Measurements from ENCODE around the gene CUBN. TPM values are rescaled to one million over a fixed set of nuclear protein-coding genes. Genes with fewer than 3 reads are reported as not detected.

CUBN gene
- total RNA-seq, 1 experiment from 2014 or later: 0.46 TPM

DNA sequence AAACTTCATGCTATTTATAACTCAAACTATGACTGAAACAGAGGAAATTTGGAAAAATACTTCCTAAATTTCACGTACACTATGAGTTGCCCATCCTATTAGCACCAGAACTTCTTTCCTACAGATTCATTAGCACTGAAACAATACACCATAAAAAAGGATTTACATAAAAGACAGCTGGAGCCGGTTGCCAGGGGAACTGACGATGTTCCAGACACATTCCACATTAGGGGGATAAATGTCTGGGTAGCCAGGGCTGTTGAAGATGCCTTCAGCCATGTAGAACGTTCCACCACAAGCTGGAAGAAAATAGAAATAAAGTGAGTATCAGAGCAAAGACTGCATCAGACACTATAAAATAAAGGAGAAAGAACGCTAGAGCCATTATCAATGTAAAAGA is 182.5 kb downstream of the CUBN start (continued):
- TF ChIP-seq, protein P1, sequence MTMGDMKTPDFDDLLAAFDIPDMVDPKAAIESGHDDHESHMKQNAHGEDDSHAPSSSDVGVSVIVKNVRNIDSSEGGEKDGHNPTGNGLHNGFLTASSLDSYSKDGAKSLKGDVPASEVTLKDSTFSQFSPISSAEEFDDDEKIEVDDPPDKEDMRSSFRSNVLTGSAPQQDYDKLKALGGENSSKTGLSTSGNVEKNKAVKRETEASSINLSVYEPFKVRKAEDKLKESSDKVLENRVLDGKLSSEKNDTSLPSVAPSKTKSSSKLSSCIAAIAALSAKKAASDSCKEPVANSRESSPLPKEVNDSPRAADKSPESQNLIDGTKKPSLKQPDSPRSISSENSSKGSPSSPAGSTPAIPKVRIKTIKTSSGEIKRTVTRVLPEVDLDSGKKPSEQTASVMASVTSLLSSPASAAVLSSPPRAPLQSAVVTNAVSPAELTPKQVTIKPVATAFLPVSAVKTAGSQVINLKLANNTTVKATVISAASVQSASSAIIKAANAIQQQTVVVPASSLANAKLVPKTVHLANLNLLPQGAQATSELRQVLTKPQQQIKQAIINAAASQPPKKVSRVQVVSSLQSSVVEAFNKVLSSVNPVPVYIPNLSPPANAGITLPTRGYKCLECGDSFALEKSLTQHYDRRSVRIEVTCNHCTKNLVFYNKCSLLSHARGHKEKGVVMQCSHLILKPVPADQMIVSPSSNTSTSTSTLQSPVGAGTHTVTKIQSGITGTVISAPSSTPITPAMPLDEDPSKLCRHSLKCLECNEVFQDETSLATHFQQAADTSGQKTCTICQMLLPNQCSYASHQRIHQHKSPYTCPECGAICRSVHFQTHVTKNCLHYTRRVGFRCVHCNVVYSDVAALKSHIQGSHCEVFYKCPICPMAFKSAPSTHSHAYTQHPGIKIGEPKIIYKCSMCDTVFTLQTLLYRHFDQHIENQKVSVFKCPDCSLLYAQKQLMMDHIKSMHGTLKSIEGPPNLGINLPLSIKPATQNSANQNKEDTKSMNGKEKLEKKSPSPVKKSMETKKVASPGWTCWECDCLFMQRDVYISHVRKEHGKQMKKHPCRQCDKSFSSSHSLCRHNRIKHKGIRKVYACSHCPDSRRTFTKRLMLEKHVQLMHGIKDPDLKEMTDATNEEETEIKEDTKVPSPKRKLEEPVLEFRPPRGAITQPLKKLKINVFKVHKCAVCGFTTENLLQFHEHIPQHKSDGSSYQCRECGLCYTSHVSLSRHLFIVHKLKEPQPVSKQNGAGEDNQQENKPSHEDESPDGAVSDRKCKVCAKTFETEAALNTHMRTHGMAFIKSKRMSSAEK (CRISPR knock-in tag; IDR thresholded peaks at IDR 0.05; ENCODE audit: borderline replicate concordance): no peak
- TF ChIP-seq, protein P2, sequence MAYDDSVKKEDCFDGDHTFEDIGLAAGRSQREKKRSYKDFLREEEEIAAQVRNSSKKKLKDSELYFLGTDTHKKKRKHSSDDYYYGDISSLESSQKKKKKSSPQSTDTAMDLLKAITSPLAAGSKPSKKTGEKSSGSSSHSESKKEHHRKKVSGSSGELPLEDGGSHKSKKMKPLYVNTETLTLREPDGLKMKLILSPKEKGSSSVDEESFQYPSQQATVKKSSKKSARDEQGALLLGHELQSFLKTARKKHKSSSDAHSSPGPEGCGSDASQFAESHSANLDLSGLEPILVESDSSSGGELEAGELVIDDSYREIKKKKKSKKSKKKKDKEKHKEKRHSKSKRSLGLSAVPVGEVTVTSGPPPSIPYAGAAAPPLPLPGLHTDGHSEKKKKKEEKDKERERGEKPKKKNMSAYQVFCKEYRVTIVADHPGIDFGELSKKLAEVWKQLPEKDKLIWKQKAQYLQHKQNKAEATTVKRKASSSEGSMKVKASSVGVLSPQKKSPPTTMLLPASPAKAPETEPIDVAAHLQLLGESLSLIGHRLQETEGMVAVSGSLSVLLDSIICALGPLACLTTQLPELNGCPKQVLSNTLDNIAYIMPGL (CRISPR knock-in tag; IDR thresholded peaks at IDR 0.05): no peak
- TF ChIP-seq NR2C2 (CRISPR knock-in tag; IDR thresholded peaks at IDR 0.05) (no peak), NFE2L1 (CRISPR knock-in tag; IDR thresholded peaks at IDR 0.05) (no peak), TEAD4 (CRISPR knock-in tag; IDR thresholded peaks at IDR 0.05) (no peak), PRRX2 (CRISPR knock-in tag; IDR thresholded peaks at IDR 0.05) (no peak)
- TF ChIP-seq, protein P3, sequence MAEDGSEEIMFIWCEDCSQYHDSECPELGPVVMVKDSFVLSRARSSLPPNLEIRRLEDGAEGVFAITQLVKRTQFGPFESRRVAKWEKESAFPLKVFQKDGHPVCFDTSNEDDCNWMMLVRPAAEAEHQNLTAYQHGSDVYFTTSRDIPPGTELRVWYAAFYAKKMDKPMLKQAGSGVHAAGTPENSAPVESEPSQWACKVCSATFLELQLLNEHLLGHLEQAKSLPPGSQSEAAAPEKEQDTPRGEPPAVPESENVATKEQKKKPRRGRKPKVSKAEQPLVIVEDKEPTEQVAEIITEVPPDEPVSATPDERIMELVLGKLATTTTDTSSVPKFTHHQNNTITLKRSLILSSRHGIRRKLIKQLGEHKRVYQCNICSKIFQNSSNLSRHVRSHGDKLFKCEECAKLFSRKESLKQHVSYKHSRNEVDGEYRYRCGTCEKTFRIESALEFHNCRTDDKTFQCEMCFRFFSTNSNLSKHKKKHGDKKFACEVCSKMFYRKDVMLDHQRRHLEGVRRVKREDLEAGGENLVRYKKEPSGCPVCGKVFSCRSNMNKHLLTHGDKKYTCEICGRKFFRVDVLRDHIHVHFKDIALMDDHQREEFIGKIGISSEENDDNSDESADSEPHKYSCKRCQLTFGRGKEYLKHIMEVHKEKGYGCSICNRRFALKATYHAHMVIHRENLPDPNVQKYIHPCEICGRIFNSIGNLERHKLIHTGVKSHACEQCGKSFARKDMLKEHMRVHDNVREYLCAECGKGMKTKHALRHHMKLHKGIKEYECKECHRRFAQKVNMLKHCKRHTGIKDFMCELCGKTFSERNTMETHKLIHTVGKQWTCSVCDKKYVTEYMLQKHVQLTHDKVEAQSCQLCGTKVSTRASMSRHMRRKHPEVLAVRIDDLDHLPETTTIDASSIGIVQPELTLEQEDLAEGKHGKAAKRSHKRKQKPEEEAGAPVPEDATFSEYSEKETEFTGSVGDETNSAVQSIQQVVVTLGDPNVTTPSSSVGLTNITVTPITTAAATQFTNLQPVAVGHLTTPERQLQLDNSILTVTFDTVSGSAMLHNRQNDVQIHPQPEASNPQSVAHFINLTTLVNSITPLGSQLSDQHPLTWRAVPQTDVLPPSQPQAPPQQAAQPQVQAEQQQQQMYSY (CRISPR knock-in tag; IDR thresholded peaks at IDR 0.05): no peak
- TF ChIP-seq, protein P4, sequence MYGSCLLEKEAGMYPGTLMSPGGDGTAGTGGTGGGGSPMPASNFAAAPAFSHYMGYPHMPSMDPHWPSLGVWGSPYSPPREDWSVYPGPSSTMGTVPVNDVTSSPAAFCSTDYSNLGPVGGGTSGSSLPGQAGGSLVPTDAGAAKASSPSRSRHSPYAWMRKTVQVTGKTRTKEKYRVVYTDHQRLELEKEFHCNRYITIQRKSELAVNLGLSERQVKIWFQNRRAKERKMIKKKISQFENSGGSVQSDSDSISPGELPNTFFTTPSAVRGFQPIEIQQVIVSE (CRISPR knock-in tag; IDR thresholded peaks at IDR 0.05; ENCODE audit: borderline replicate concordance): no peak
- TF ChIP-seq, protein P5, sequence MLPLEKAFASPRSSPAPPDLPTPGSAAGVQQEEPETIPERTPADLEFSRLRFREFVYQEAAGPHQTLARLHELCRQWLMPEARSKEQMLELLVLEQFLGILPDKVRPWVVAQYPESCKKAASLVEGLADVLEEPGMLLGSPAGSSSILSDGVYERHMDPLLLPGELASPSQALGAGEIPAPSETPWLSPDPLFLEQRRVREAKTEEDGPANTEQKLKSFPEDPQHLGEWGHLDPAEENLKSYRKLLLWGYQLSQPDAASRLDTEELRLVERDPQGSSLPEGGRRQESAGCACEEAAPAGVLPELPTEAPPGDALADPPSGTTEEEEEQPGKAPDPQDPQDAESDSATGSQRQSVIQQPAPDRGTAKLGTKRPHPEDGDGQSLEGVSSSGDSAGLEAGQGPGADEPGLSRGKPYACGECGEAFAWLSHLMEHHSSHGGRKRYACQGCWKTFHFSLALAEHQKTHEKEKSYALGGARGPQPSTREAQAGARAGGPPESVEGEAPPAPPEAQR (CRISPR knock-in tag; IDR thresholded peaks at IDR 0.05): no peak

DNA sequence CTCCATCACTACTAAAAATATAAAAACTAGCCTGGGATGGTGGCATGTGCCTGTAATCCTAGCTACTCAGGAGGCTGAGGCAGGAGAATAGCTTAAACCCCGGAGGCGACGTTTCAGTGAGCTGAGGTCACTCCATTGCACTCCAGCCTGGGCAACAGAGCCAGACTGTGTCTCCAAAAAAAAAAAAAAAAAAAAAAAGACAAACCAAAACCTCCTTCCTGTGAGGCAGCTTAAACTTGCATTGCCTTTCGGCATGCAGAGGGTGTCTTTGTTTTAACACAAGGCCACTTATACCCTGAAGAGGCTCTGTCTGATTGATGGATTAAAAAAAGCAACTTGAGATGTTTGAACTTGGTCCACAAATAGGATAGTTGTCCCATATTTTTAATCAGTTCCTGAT is 184.0 kb downstream of the CUBN start:
- ATAC-seq (no peak), DNase-seq (ENCODE audit: low spot score) (no peak)
- POLR2A ChIA-PET: interaction anchor here (0.7 kb wide), 1 partner anchor 14 kb away, joined by 4 read pairs; no protein-coding TSS in a partner anchor
- Mint-ChIP-seq H3K4me3 (no peak overlapping the region), H3K27ac (no peak overlapping the region), H3K36me3 (no peaks in the 10 kb centered on the region), H3K4me1 (peaks cover 28% of the 10 kb centered on the region), H3K27me3 (ENCODE audit: low read depth) (peaks cover 3% of the 10 kb centered on the region; the same call in 1 of the 2 replicates), H3K9me3 (no peaks in the 10 kb centered on the region)
- CTCF ChIA-PET: no interaction called here
- TF ChIP-seq ZNF416 (CRISPR knock-in tag; IDR thresholded peaks at IDR 0.05) (no peak), GABPB1 (CRISPR knock-in tag; IDR thresholded peaks at IDR 0.05) (no peak), NFATC4 (CRISPR knock-in tag; IDR thresholded peaks at IDR 0.05) (no peak), ZNF263 (CRISPR knock-in tag; IDR thresholded peaks at IDR 0.05; ENCODE audit: low read depth) (no peak), JAZF1 (CRISPR knock-in tag; IDR thresholded peaks at IDR 0.05) (no peak), HMGA2 (CRISPR knock-in tag; IDR thresholded peaks at IDR 0.05) (no peak), SMAD4 (CRISPR knock-in tag; IDR thresholded peaks at IDR 0.05) (no peak)
- TF ChIP-seq, protein P6, sequence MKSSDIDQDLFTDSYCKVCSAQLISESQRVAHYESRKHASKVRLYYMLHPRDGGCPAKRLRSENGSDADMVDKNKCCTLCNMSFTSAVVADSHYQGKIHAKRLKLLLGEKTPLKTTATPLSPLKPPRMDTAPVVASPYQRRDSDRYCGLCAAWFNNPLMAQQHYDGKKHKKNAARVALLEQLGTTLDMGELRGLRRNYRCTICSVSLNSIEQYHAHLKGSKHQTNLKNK (CRISPR knock-in tag; IDR thresholded peaks at IDR 0.05): no peak

Data from WTC11 (cell line).